Effector memory CD4-positive, alpha-beta T cell (primary cell): ENCODE measurements around the gene METRNL.
"Not testable (repeated sequence)": the region's sequence is repeated elsewhere in the genome, so short reads cannot be mapped to it uniquely, and the experiment has no call there.

Experiments used
- DNase-seq, 3 donors: peaks; one replicate each; pipeline ENCODE4 v3.0.0-alpha.2; 2020
- H3K27ac ChIP-seq: 2 replicates; pipeline ENCODE4 v1.7.0; 2013; ENCODE audit warnings: mild to moderate bottlenecking, low read length, moderate library complexity; ENCODE audit not compliant: insufficient read depth, poor library complexity, severe bottlenecking
- H3K27me3 ChIP-seq: replicated peaks from 2 replicates; pipeline ENCODE4 v1.7.0; 2013; ENCODE audit warnings: mild to moderate bottlenecking, low read length; ENCODE audit not compliant: insufficient read depth, control insufficient read depth, poor library complexity, severe bottlenecking
- H3K36me3 ChIP-seq: 2 replicates; pipeline ENCODE4 v1.7.0; 2013; ENCODE audit warnings: mild to moderate bottlenecking, low read length, moderate library complexity; ENCODE audit not compliant: control insufficient read depth, insufficient read depth
- H3K4me1 ChIP-seq: 2 replicates; pipeline ENCODE4 v1.7.0; 2013; ENCODE audit warnings: low read length, mild to moderate bottlenecking; ENCODE audit not compliant: control insufficient read depth, insufficient read depth, poor library complexity, severe bottlenecking
- H3K4me3 ChIP-seq: 2 replicates; pipeline ENCODE4 v1.7.0; 2013; ENCODE audit warnings: low read length, low read depth, mild to moderate bottlenecking; ENCODE audit not compliant: insufficient read depth, poor library complexity, severe bottlenecking
- H3K9me3 ChIP-seq: 2 replicates; pipeline ENCODE4 v1.7.0; 2013; ENCODE audit warnings: mild to moderate bottlenecking, low read length, moderate library complexity; ENCODE audit not compliant: control insufficient read depth
- total RNA-seq, 3 donors: gene quantifications; one replicate each; lab custom pipeline; 2026; lab: John Stamatoyannopoulos, UW

Gene METRNL
- total RNA-seq, result 13.6 to 27.0 (median 22.0) reads per million in 3 donors

- Histone ChIP-seq H3K36me3 (no peaks in the 10 kb centered on the region), H3K4me1 (peaks cover 20% of the 10 kb centered on the region), H3K27ac (no peak within 1 kb of the TSS), H3K27me3 (no peaks in the 10 kb centered on the region), H3K4me3 (peak within 1 kb of the TSS; percentile 57), H3K9me3 (no peaks in the 10 kb centered on the region)
- peak; percentile 25 to 48 (median 36) for DNase-seq
These were observed at the start of gene METRNL for GRCh38 chr17:83079352-83079747. Gene METRNL (plus strand): TSS chr17:83079609. CDS start chr17:83079816, 207 bp downstream.

- Histone ChIP-seq H3K9me3 (no peaks in the 10 kb centered on the region), H3K27ac (no peak overlapping the region), H3K4me3 (no peak overlapping the region), H3K4me1 (no peaks in the 10 kb centered on the region), H3K36me3 (peaks cover 2% of the 10 kb centered on the region), H3K27me3 (no peaks in the 10 kb centered on the region)
- no peak for DNase-seq
These were observed 49.0 kb upstream of the METRNL start for GRCh38 chr17:83030432-83030831.

- no peaks in the 10 kb centered on the region for H3K4me1 ChIP-seq
- no peak for DNase-seq
- peaks cover 7% of the 10 kb centered on the region for H3K36me3 ChIP-seq
- no peak overlapping the region for H3K27ac ChIP-seq
- H3K4me3 ChIP-seq, result no peak overlapping the region
- H3K9me3 ChIP-seq, result no peaks in the 10 kb centered on the region
- H3K27me3 ChIP-seq, result no peaks in the 10 kb centered on the region
These were observed 48.0 kb upstream of the METRNL start for GRCh38 chr17:83031321-83031945.

- H3K36me3 ChIP-seq, H3K4me3 ChIP-seq, H3K27ac ChIP-seq, H3K4me1 ChIP-seq, DNase-seq, H3K9me3 ChIP-seq, H3K27me3 ChIP-seq: not testable (repeated sequence)
These were observed 47.4 kb upstream of the METRNL start for GRCh38 chr17:83031946-83032451.

GRCh38 chr17:83032781-83033180 lies 46.6 kb upstream of the METRNL start:
- no peak overlapping the region for H3K4me3 ChIP-seq
- DNase-seq, result no peak
- H3K9me3 ChIP-seq, result no peaks in the 10 kb centered on the region
- no peaks in the 10 kb centered on the region for H3K4me1 ChIP-seq
- no peak overlapping the region for H3K27ac ChIP-seq
- no peaks in the 10 kb centered on the region for H3K27me3 ChIP-seq
- H3K36me3 ChIP-seq, result peaks cover 9% of the 10 kb centered on the region

- Histone ChIP-seq H3K27me3 (no peaks in the 10 kb centered on the region), H3K4me1 (no peaks in the 10 kb centered on the region), H3K9me3 (no peaks in the 10 kb centered on the region), H3K36me3 (peaks cover 9% of the 10 kb centered on the region), H3K4me3 (no peak overlapping the region), H3K27ac (no peak overlapping the region)
- DNase-seq, result no peak
These were observed 44.9 kb upstream of the METRNL start for GRCh38 chr17:83034525-83034924.

GRCh38 chr17:83035722-83036121 lies 43.7 kb upstream of the METRNL start:
- no peak overlapping the region for H3K27ac ChIP-seq
- peaks cover 9% of the 10 kb centered on the region for H3K36me3 ChIP-seq
- no peaks in the 10 kb centered on the region for H3K9me3 ChIP-seq
- DNase-seq, result no peak
- H3K4me1 ChIP-seq, result no peaks in the 10 kb centered on the region
- H3K27me3 ChIP-seq, result no peaks in the 10 kb centered on the region
- H3K4me3 ChIP-seq, result no peak overlapping the region

- Histone ChIP-seq H3K4me3 (no peak overlapping the region), H3K27me3 (no peaks in the 10 kb centered on the region), H3K4me1 (no peaks in the 10 kb centered on the region), H3K27ac (no peak overlapping the region), H3K9me3 (no peaks in the 10 kb centered on the region), H3K36me3 (peaks cover 9% of the 10 kb centered on the region)
- no peak for DNase-seq
These were observed 43.2 kb upstream of the METRNL start for GRCh38 chr17:83036193-83036592.

GRCh38 chr17:83036666-83037065 lies 42.7 kb upstream of the METRNL start:
- H3K36me3 ChIP-seq, result peaks cover 9% of the 10 kb centered on the region
- H3K9me3 ChIP-seq, result no peaks in the 10 kb centered on the region
- H3K27me3 ChIP-seq, result no peaks in the 10 kb centered on the region
- DNase-seq, result no peak
- H3K4me3 ChIP-seq, result no peak overlapping the region
- no peak overlapping the region for H3K27ac ChIP-seq
- no peaks in the 10 kb centered on the region for H3K4me1 ChIP-seq

- Histone ChIP-seq H3K27me3 (no peaks in the 10 kb centered on the region), H3K9me3 (no peaks in the 10 kb centered on the region), H3K36me3 (peaks cover 9% of the 10 kb centered on the region)
These were observed 42.1 kb upstream of the METRNL start for GRCh38 chr17:83037084-83037873.

More at GRCh38 chr17:83037084-83037873, 42.1 kb upstream of the METRNL start:
- H3K27ac ChIP-seq, result no peak overlapping the region
- no peak overlapping the region for H3K4me3 ChIP-seq
- no peak for DNase-seq
- H3K4me1 ChIP-seq, result no peaks in the 10 kb centered on the region
